Measurements from ENCODE around the gene DHFR. TPM values are rescaled to one million over a fixed set of nuclear protein-coding genes. Genes with fewer than 3 reads are reported as not detected.

Gene DHFR
- total and polyA plus RNA-seq, 2 of the 8 experiments (the other 6 are each of a cell fraction or from before 2014, with no cell fraction given) = 46.4 to 88.9 TPM

GRCh38 chr5:80641353-80641752 lies 13.4 kb downstream of the DHFR start:
- no peak overlapping the region for H3K4me3 ChIP-seq (ENCODE audit: extremely low read depth in 1 of 4, insufficient read depth in 2 of 4, low read depth in 3 of 4, low read length in 4 of 4)
- no peak overlapping the region for H2BK120ac ChIP-seq (replicated peaks; ENCODE audit: low read depth, low read length)
- no peak overlapping the region for H2AFZ ChIP-seq (ENCODE audit: low read length)
- no peaks in the 10 kb centered on the region for H3K79me2 ChIP-seq (ENCODE audit: control insufficient read depth in 1 of 2, insufficient read depth in 2 of 2, low read length in 2 of 2)
- H3K18ac ChIP-seq (ENCODE audit: extremely low read depth, low read length) = no peak overlapping the region
- H3K4ac ChIP-seq (replicated peaks; ENCODE audit: insufficient read length, low read depth, low read length) = no peak overlapping the region
- no peak overlapping the region for H3K56ac ChIP-seq (replicated peaks; ENCODE audit: insufficient read length, low read depth, low read length)
- no peak for FAIRE-seq
- no peak overlapping the region for H3K23ac ChIP-seq (ENCODE audit: insufficient read length)
- TF ChIP-seq SP4 (IDR thresholded peaks at IDR 0.05; ENCODE audit: low read length) = no peak
- no peak for TF ChIP-seq POU5F1 (IDR thresholded peaks at IDR 0.05; ENCODE audit: low read depth, low read length)
- no peak for TF ChIP-seq BCL11A (IDR thresholded peaks at IDR 0.05; ENCODE audit: low read depth in 2 of 2, low read length in 2 of 2)
- TF ChIP-seq SP1 (IDR thresholded peaks at IDR 0.05; ENCODE audit: low read depth, low read length) = no peak
- no peak for TF ChIP-seq JUN (IDR thresholded peaks at IDR 0.05; ENCODE audit: low read depth, low read length)
- TF ChIP-seq CHD1 (IDR thresholded peaks at IDR 0.05; ENCODE audit: low read depth, low read length) = no peak
- ChIA-PET CTCF (ENCODE audit: partially characterized antibody) (no interaction called here), POLR2A (ENCODE audit: partially characterized antibody) (interaction anchor here (0.7 kb wide), 1 partner anchor 9 kb away, joined by 3 read pairs; no protein-coding TSS in a partner anchor)
- no peak overlapping the region for H3K27ac ChIP-seq (ENCODE audit: low read depth, low read length)
- H2AK5ac ChIP-seq (ENCODE audit: low read depth, low read length) = no peak overlapping the region
- H4K8ac ChIP-seq (ENCODE audit: extremely low read depth, insufficient read depth, low read length) = no peak overlapping the region
- DNase-seq (ENCODE audit: low read depth in 1 of 2, low spot score in 2 of 2) = no peak
- no peaks in the 10 kb centered on the region for H3K9me3 ChIP-seq (ENCODE audit: insufficient read depth in 2 of 2, low read depth in 1 of 2, low read length in 1 of 2)
- no peaks in the 10 kb centered on the region for H3K27me3 ChIP-seq (replicated peaks in 1 of 4; ENCODE audit: control insufficient read depth in 3 of 4, extremely low read depth in 1 of 4, insufficient read depth in 3 of 4, low read length in 3 of 4)
- peaks cover 4 to 70% (median 39%) of the 10 kb centered on the region in 4 experiments for H3K36me3 ChIP-seq (ENCODE audit: control insufficient read depth in 2 of 4, insufficient read depth in 4 of 4, low read length in 3 of 4)
- no peak overlapping the region for H2BK12ac ChIP-seq (ENCODE audit: low read depth, low read length)
- no peak overlapping the region for H2BK20ac ChIP-seq (ENCODE audit: low read length)
- no peak overlapping the region for H3K9ac ChIP-seq (replicated peaks in 1 of 4; ENCODE audit: extremely low read depth in 1 of 4, low read depth in 3 of 4, low read length in 3 of 4)
- H4K20me1 ChIP-seq (replicated peaks in 1 of 2; ENCODE audit: control insufficient read depth in 1 of 2, insufficient read depth in 2 of 2, low read length in 2 of 2) = peaks cover 1 to 3% of the 10 kb centered on the region in 2 experiments
- no peak overlapping the region for H3K14ac ChIP-seq (ENCODE audit: insufficient read length)
- WGBS, 2 experiments (ENCODE audit: extremely low coverage in 1 of 2, insufficient coverage in 1 of 2, insufficient read length in 1 of 2, insufficient replicate concordance in 2 of 2, low coverage in 1 of 2, low lambda C conversion rate in 2 of 2, missing lambda C conversion rate in 1 of 2) = 89% methylated on average over 4 of the region's 4 CpGs; no CpG with 5 or more reads in 1 of the 2 experiments
- no peak overlapping the region for H4K91ac ChIP-seq (replicated peaks; ENCODE audit: insufficient read length, low read length)
- H3K4me1 ChIP-seq (replicated peaks in 1 of 4; ENCODE audit: control insufficient read depth in 3 of 4, insufficient read depth in 4 of 4, low read length in 3 of 4) = no peaks in the 10 kb centered on the region
- H4K5ac ChIP-seq (ENCODE audit: insufficient read length, low read depth, low read length) = no peak overlapping the region
- no peak overlapping the region for H3K4me2 ChIP-seq (ENCODE audit: insufficient read depth in 1 of 2, low read depth in 2 of 2, low read length in 2 of 2)
- H2BK15ac ChIP-seq (ENCODE audit: low read length) = no peak overlapping the region
- H3K79me1 ChIP-seq (ENCODE audit: low read depth, low read length) = no peaks in the 10 kb centered on the region; the same call in 1 of the 2 replicates
- no peak overlapping the region for H2BK5ac ChIP-seq (ENCODE audit: low read depth, low read length)
- H3K23me2 ChIP-seq (ENCODE audit: low read depth, low read length) = no peaks in the 10 kb centered on the region
